Ovary (tissue), 9 donors: ENCODE data around the gene METAP2. TPM values are rescaled to one million over a fixed set of nuclear protein-coding genes. Genes with fewer than 3 reads are reported as not detected.

Experiments used
- DNase-seq, 5 donors: peaks; one replicate each; pipeline ENCODE4 v3.0.0-alpha.2; 2019 to 2020
- H3K27ac ChIP-seq, 2 donors: fragments of 200-600 bp; one replicate each; pipeline versions ENCODE4 v1.5.1 to v1.8.0; 2019 to 2022
- H3K27me3 ChIP-seq: fragments of 200-600 bp; one replicate; pipeline ENCODE4 v1.8.0; 2022
- H3K36me3 ChIP-seq: fragments of 200-600 bp; sonication (generic); one replicate; pipeline ENCODE4 v1.5.1; 2019
- H3K4me1 ChIP-seq: one replicate; pipeline ENCODE4 v1.8.1; 2013; ENCODE audit warnings: mild to moderate bottlenecking, moderate library complexity; ENCODE audit not compliant: insufficient read depth
- H3K4me3 ChIP-seq: fragments of 200-600 bp; sonication (generic); one replicate; pipeline ENCODE4 v1.5.1; 2017
- H3K9me3 ChIP-seq, 2 donors: fragments of 200-600 bp in 1 of 2; sonication (generic) in 1 of 2; one replicate each; pipeline versions ENCODE4 v1.5.1 to v1.8.1; 2013 to 2019; ENCODE audit warnings: mild to moderate bottlenecking in 1 of 2, moderate library complexity in 1 of 2
- EP300 ChIP-seq: sonication (generic); formaldehyde crosslinking; IDR thresholded peaks from one replicate; pipeline ENCODE4 v1.6.1; 2017; ENCODE audit warnings: antibody characterized with exemption
- POLR2A ChIP-seq: fragments of 450-650 bp; IDR thresholded peaks from one replicate; pipeline ENCODE4 v1.6.1; 2017; ENCODE audit warnings: antibody characterized with exemption, mild to moderate bottlenecking, moderate library complexity
- WGBS, 3 donors: extraction: QIAGEN DNeasy Blood & Tissue Kit in 1 of 3; methylation state at CpG; one replicate each; pipeline versions ENCODE4 v1.1.5 to v1.1.7; 2013 to 2017; 5-methylcytosine and 5-hydroxymethylcytosine counted together
- intact Hi-C, 4 donors: fragments of 100-400 bp; cut with DNase I; formaldehyde crosslinking; loops; one replicate each; pipeline versions ENCODE4 v1.11.0 to v1.15.1; 2022 to 2023
- polyA plus RNA-seq, 2 donors: library from polyadenylated mRNA; stranded (reverse); fragments of 200-250 nt in 1 of 2; fragments of 350-450 nt in 1 of 2; fragmentation: Illumina TruSeq in 1 of 2; extraction: RNeasy Lipid Tissue Mini Kit (QIAGEN cat#74804) in 1 of 2; gene quantifications; one replicate each; pipeline ENCODE4 v1.2.3, GENCODE V29; 2013 to 2014
- total RNA-seq, 7 donors: library from RNA; depleted of rRNA in 2 of 7; stranded (reverse); fragments of >200 nt in 2 of 7; fragmentation: NEBNext Ultra II Directional in 3 of 7; extraction: Animal tissue kit (Norgen Biotek cat#: 25700) in 3 of 7; gene quantifications; one replicate each; pipeline versions ENCODE4 v1.1.0 to v1.2.4, GENCODE V29; 2016 to 2023
- TF ChIP-seq, protein P1 (sequence below), 3 donors: fragments of 450-650 bp in 2 of 3; fragments of 200-600 bp in 1 of 3; IDR thresholded peaks; one replicate each; pipeline versions ENCODE4 v1.5.1 to v1.8.0; 2016 to 2022; ENCODE audit warnings: antibody characterized with exemption in 3 of 3, mild to moderate bottlenecking in 1 of 3
- donor health status: DM: no; HTN: no; CAD: no; lungs with moderate emphysema.
- donor health status: DM: no; HTN: no; CAD: no.
- donor health status: Bipolar disorder and iron deficiency.
- donor health status: DM: yes; HTN: yes; CAD: no.
- donor health status: DM: no; HTN: no; CAD: no.
- donor health status: DM: yes; HTN: yes; CAD: no.

The METAP2 gene
- total and polyA plus RNA-seq, 9 donors, result 52.1 to 131 (median 62.5) TPM

DNA sequence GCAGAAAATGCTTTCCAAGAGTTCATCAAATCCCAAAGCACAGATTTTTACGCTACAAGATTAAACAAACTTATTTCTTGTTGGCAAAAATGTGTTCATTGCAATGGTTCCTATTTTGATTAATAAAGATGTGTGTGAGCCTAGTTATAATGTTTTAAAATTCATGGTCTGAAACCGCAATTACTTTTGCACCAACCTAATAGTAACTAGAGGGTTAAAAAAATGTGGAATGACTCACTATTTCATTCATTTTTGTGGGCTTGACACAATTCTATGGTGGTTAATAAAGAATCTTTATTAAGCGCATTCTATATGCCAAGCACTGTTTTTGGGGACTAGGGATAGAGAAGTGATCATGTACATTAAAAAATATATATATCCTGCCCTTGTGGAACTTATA lies 38.6 kb upstream of the METAP2 start:
- TF ChIP-seq, protein P1, sequence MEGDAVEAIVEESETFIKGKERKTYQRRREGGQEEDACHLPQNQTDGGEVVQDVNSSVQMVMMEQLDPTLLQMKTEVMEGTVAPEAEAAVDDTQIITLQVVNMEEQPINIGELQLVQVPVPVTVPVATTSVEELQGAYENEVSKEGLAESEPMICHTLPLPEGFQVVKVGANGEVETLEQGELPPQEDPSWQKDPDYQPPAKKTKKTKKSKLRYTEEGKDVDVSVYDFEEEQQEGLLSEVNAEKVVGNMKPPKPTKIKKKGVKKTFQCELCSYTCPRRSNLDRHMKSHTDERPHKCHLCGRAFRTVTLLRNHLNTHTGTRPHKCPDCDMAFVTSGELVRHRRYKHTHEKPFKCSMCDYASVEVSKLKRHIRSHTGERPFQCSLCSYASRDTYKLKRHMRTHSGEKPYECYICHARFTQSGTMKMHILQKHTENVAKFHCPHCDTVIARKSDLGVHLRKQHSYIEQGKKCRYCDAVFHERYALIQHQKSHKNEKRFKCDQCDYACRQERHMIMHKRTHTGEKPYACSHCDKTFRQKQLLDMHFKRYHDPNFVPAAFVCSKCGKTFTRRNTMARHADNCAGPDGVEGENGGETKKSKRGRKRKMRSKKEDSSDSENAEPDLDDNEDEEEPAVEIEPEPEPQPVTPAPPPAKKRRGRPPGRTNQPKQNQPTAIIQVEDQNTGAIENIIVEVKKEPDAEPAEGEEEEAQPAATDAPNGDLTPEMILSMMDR (IDR thresholded peaks at IDR 0.05), result no peak
- TF ChIP-seq POLR2A (no peak), EP300 (no peak)
- H3K36me3 ChIP-seq, result no peaks in the 10 kb centered on the region
- no peaks in the 10 kb centered on the region for H3K9me3 ChIP-seq
- no peaks in the 10 kb centered on the region for H3K27me3 ChIP-seq
- intact Hi-C loops, result no loop called here
- H3K4me3 ChIP-seq, result no peak overlapping the region
- no peak overlapping the region for H3K27ac ChIP-seq
- WGBS, 3 donors, result 90 to 91% (median 91%) methylated on average over 3 of the region's 3 CpGs
- no peaks in the 10 kb centered on the region for H3K4me1 ChIP-seq
- no peak for DNase-seq

DNA sequence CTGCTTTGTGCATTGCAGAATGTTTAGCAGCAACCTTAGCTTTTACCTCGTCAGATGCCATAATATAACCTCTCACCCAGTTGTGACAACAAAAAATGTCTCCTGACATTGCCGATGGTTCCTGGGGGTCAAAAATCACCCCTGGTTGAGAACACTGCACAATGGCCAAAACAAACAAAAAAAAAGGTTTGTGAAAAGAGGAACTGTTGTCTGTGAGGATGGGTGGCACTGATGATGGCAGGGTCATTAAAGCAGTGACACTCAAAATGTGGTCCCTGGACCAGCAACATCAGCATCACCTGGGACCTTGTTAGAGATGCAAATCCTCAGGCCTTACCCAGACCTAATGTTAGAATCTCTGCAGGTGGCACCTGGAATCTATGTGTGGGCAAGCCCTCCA lies 36.4 kb upstream of the METAP2 start:
- intact Hi-C loops, result no loop called here
- no peaks in the 10 kb centered on the region for H3K36me3 ChIP-seq
- no peak for DNase-seq
- H3K4me3 ChIP-seq, result no peak overlapping the region
- no peaks in the 10 kb centered on the region for H3K4me1 ChIP-seq
- WGBS, 3 donors, result 61 to 85% (median 80%) methylated on average over 2 of the region's 2 CpGs
- H3K27me3 ChIP-seq, result no peaks in the 10 kb centered on the region
- TF ChIP-seq EP300, result no peak
- TF ChIP-seq, protein P1 (IDR thresholded peaks at IDR 0.05), result no peak
- no peak for TF ChIP-seq POLR2A
- H3K9me3 ChIP-seq, result no peaks in the 10 kb centered on the region
- no peak overlapping the region for H3K27ac ChIP-seq

DNA sequence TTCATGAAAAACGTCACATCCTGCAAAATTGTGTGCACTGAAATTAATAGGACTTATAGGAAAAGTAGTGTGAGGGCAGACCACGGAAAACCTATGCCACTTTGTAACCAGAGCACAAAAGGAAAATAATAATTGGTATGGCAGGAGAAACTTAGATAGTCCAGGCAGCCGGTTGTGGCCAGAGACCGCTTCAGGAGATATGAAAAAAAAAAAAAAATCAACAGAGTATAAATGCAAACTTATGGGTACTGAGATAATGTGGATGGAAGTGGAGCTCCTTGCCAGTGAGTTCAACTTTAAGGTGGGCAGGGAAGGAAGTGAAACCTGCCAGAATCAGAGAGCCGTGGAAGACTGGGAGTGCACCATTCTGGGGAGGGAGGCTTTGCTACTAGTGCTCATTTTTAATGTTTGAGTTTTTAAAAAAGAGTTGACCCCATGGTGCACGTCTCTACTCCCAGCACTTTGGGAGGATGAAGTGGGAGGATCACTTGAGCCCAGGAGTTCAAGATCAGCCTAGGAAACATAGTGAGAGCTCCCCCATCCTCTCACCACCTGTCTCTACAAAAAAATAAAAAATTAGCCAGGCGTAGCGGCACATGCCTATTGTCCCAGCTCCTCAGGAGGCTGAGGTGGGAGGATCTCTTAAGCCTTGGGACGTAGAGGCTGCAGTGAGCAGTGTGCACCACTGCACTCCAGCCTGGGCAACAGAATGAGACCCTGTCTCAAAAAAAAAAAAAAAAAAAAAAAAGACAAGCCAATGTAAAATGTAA lies 34.3 kb upstream of the METAP2 start:
- H3K9me3 ChIP-seq, result no peaks in the 10 kb centered on the region
- DNase-seq, result no peak
- H3K27me3 ChIP-seq, result no peaks in the 10 kb centered on the region
- no peaks in the 10 kb centered on the region for H3K4me1 ChIP-seq
- H3K27ac ChIP-seq, result no peak overlapping the region
- H3K36me3 ChIP-seq, result no peaks in the 10 kb centered on the region
- TF ChIP-seq, protein P1 (IDR thresholded peaks at IDR 0.05), result no peak
- TF ChIP-seq POLR2A (no peak), EP300 (no peak)
- intact Hi-C loops, result no loop called here
- no peak overlapping the region for H3K4me3 ChIP-seq
- WGBS, 3 donors, result 58 to 64% (median 60%) methylated on average over 9 of the region's 9 CpGs

DNA sequence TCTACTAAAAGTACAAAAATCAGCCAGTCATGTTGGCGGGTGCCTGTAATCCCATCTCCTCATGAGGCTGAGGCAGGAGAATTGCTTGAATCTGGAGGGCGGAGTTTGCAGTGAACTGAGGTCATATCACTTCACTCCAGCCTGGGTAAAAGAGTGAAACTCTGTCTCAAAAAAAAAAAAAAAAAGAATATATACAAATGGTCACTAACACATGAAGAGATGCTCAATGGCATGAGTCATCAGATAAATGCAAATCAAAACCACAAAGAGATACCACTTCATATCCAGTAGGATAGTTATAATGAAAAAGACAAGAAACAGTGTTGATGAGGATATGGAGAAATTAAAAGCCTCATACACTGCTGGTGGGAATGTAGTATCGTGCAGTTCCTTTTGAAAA lies 33.6 kb upstream of the METAP2 start:
- H3K4me1 ChIP-seq, result no peaks in the 10 kb centered on the region
- intact Hi-C loops, result no loop called here
- no peaks in the 10 kb centered on the region for H3K27me3 ChIP-seq
- no peaks in the 10 kb centered on the region for H3K9me3 ChIP-seq
- no peak overlapping the region for H3K27ac ChIP-seq
- TF ChIP-seq EP300 (no peak), POLR2A (no peak)
- TF ChIP-seq, protein P1 (IDR thresholded peaks at IDR 0.05), result no peak
- no peak for DNase-seq
- no peaks in the 10 kb centered on the region for H3K36me3 ChIP-seq
- 73 to 83% (median 75%) methylated on average over 3 of the region's 3 CpGs for WGBS, 3 donors
- H3K4me3 ChIP-seq, result no peak overlapping the region
